KMS-11 (cell line): ENCODE data around the gene XIAP.

ENCODE experiments used
- H2AFZ ChIP-seq: fragments of 200-600 bp; sonication (generic); 2 replicates; pipeline ENCODE4 v1.6.1; 2016; ENCODE audit warnings: antibody characterized with exemption, mixed run types, low read depth
- H3K27ac ChIP-seq: fragments of 200-600 bp; sonication (generic); 2 replicates; pipeline ENCODE4 v1.6.1; 2016; ENCODE audit warnings: mild to moderate bottlenecking, mixed run types
- H3K27me3 ChIP-seq: fragments of 200-600 bp; sonication (generic); 2 replicates; pipeline ENCODE4 v1.6.1; 2017; ENCODE audit warnings: mild to moderate bottlenecking, low read depth, mixed run types, moderate library complexity; ENCODE audit not compliant: insufficient read depth
- H3K36me3 ChIP-seq: fragments of 200-600 bp; sonication (generic); 2 replicates; pipeline ENCODE4 v1.6.1; 2017; ENCODE audit warnings: mild to moderate bottlenecking, mixed run types; ENCODE audit not compliant: insufficient read depth
- H3K4me1 ChIP-seq: fragments of 200-600 bp; sonication (generic); 2 replicates; pipeline ENCODE4 v1.6.1; 2016; ENCODE audit warnings: mild to moderate bottlenecking, low read depth, mixed run types; ENCODE audit not compliant: poor library complexity, severe bottlenecking
- H3K4me2 ChIP-seq: fragments of 200-600 bp; sonication (generic); 2 replicates; pipeline ENCODE4 v1.7.0; 2016; ENCODE audit warnings: mild to moderate bottlenecking, mixed run types
- H3K4me3 ChIP-seq: fragments of 200-600 bp; sonication (generic); IDR thresholded peaks from 2 replicates; pipeline ENCODE4 v1.6.1; 2017; ENCODE audit warnings: low read depth, low read length, mixed read lengths; ENCODE audit not compliant: insufficient read depth
- H3K79me2 ChIP-seq: fragments of 200-600 bp; sonication (generic); 2 replicates; pipeline ENCODE4 v1.6.1; 2016; ENCODE audit warnings: low read depth, mixed run types; ENCODE audit not compliant: insufficient read depth
- H3K9ac ChIP-seq: fragments of 200-600 bp; sonication (generic); 2 replicates; pipeline ENCODE4 v1.6.1; 2016; ENCODE audit warnings: mild to moderate bottlenecking, mixed run types
- H4K20me1 ChIP-seq: fragments of 200-600 bp; sonication (generic); 2 replicates; pipeline ENCODE4 v1.6.1; 2016; ENCODE audit warnings: mild to moderate bottlenecking, mixed run types; ENCODE audit not compliant: insufficient read depth
- TF ChIP-seq, protein P1 (sequence below): fragments of 200-600 bp; sonication (generic); conservative IDR thresholded peaks from 2 replicates; pipeline ENCODE4 v1.6.1; 2017; ENCODE audit warnings: low read depth, mild to moderate bottlenecking, antibody characterized with exemption, low read length, moderate library complexity, mixed read lengths

XIAP gene

DNA sequence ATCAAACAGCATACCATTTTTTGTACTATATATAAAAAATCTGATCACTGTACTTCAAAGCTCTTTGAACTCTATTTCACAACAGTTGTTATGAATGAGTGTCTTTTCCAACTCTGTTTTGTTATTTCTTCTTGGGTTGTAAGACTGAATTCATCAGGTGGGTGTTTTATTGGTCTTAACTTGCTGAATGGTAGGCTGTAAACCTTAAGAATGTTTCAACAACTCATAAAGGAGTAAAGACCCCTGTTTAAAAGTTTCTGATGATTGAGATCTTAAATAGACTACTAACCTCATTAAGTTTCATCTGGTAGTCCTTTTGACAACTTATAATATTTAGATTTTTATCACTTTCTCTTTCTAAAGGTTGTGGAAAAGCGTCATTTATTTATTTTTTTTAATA lies 83.2 kb downstream of the XIAP start:
- no peaks in the 10 kb centered on the region for H4K20me1 ChIP-seq
- no peak overlapping the region for H3K4me3 ChIP-seq
- no peak overlapping the region for H2AFZ ChIP-seq
- no peak overlapping the region for H3K4me2 ChIP-seq
- no peaks in the 10 kb centered on the region for H3K79me2 ChIP-seq
- TF ChIP-seq, protein P1, sequence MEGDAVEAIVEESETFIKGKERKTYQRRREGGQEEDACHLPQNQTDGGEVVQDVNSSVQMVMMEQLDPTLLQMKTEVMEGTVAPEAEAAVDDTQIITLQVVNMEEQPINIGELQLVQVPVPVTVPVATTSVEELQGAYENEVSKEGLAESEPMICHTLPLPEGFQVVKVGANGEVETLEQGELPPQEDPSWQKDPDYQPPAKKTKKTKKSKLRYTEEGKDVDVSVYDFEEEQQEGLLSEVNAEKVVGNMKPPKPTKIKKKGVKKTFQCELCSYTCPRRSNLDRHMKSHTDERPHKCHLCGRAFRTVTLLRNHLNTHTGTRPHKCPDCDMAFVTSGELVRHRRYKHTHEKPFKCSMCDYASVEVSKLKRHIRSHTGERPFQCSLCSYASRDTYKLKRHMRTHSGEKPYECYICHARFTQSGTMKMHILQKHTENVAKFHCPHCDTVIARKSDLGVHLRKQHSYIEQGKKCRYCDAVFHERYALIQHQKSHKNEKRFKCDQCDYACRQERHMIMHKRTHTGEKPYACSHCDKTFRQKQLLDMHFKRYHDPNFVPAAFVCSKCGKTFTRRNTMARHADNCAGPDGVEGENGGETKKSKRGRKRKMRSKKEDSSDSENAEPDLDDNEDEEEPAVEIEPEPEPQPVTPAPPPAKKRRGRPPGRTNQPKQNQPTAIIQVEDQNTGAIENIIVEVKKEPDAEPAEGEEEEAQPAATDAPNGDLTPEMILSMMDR = no peak
- no peaks in the 10 kb centered on the region for H3K36me3 ChIP-seq
- H3K4me1 ChIP-seq = no peaks in the 10 kb centered on the region
- no peak overlapping the region for H3K27ac ChIP-seq
- no peaks in the 10 kb centered on the region for H3K27me3 ChIP-seq
- no peak overlapping the region for H3K9ac ChIP-seq

DNA sequence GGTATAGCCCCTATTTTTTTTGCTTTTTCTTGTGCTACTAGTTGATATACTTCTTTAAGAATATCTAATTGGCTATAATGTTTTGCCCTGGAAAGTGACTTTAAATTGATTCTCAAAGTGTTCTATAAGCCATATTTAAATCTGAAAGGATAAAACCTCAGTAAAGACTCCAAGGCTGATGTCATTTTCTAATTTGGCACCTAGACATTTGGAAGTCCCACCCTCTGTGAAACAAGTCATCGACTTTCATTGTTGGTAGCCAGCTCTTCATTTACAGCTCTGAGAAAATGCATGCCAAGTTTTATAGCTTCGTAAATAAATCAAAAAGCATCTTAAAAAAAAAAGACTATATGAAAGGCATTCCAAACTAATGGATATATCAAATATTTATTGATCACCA lies 83.6 kb downstream of the XIAP start:
- no peaks in the 10 kb centered on the region for H3K4me1 ChIP-seq
- TF ChIP-seq, protein P1 = no peak
- no peaks in the 10 kb centered on the region for H4K20me1 ChIP-seq
- no peak overlapping the region for H3K4me2 ChIP-seq
- no peak overlapping the region for H3K9ac ChIP-seq
- no peaks in the 10 kb centered on the region for H3K36me3 ChIP-seq
- no peak overlapping the region for H3K4me3 ChIP-seq
- no peak overlapping the region for H2AFZ ChIP-seq
- no peak overlapping the region for H3K27ac ChIP-seq
- no peaks in the 10 kb centered on the region for H3K27me3 ChIP-seq
- no peaks in the 10 kb centered on the region for H3K79me2 ChIP-seq

DNA sequence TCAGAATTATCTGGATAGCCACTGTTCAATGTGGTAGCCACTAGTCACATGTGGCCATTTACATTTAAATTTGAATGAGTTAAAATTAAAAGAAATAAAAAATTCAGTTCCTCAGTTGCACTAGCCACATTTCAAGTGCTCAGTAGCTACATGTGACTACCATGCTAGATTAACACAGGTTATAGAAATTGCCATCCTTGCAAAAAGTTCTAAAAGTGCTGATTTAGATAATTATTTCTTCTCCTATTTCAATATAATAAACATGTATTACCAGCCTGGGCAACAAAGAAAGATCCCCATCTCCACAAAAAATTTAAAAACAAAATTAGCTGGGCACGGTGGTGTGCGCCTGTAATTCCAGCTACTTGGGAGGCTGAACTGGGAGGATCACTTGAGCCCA lies 90.0 kb downstream of the XIAP start:
- Histone ChIP-seq H3K4me3 (no peak overlapping the region), H3K4me1 (no peaks in the 10 kb centered on the region), H4K20me1 (no peaks in the 10 kb centered on the region), H3K79me2 (no peaks in the 10 kb centered on the region), H2AFZ (no peak overlapping the region), H3K27ac (no peak overlapping the region), H3K36me3 (no peaks in the 10 kb centered on the region), H3K27me3 (no peaks in the 10 kb centered on the region), H3K9ac (no peak overlapping the region), H3K4me2 (no peak overlapping the region)
- TF ChIP-seq, protein P1 = no peak

DNA sequence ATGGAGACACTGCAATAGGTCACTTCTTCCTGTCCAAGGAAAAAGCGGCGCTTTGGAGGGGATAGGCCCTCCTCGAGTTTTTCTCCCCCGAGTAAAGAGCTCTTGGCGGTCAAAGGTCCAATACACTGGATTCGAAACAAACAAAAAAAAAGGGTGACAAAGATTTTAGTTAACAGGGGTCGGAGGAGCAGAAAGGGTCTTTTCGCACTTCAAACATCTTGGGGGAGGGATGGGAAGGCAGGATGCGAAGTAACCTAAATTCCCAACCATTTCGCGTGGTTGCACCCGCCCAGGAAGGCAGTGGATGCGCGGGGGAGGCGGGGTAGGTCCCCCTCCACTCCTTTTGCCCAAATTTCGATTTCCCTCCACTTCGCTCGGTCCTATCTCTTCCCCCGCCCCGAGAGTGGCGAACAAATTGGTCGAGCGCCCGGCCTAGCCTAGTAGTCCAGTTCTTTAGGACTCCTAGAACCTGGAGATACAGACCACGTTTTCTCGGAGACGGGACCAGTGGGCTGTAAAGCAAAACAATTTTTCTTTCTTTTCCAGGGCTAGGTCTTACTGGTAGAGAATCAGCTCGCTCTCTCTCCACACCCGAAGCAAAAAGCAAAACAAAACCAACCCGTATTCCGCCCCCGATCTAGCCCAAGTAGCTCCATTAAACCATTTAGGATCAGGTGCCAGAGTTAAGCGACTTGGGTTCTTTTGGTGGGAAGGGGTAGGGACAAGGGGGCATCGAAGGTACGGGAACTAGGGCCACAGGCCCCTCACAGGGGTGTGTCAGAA lies 99.6 kb downstream of the XIAP start:
- Histone ChIP-seq H2AFZ (peak overlapping the region; percentile 76), H3K9ac (peak overlapping the region; percentile 95), H4K20me1 (peaks cover 6% of the 10 kb centered on the region; the same call in 1 of the 2 replicates), H3K4me1 (peaks cover 22% of the 10 kb centered on the region), H3K27ac (peak overlapping the region; percentile 96), H3K79me2 (peaks cover 36% of the 10 kb centered on the region), H3K4me2 (peak overlapping the region; percentile 98), H3K27me3 (no peaks in the 10 kb centered on the region), H3K36me3 (no peaks in the 10 kb centered on the region), H3K4me3 (no peak overlapping the region)
- TF ChIP-seq, protein P1 = no peak
